SKM-1 (cell line): Measurements from ENCODE around the gene TAS2R7.
"Not testable (repeated sequence)": the region's sequence is repeated elsewhere in the genome, so short reads cannot be mapped to it uniquely, and the experiment has no call there.

ENCODE experiments used
- DNase-seq: peaks from one replicate; lab custom pipeline; 2025; ENCODE audit not compliant: unreplicated experiment; lab: John Stamatoyannopoulos, UW

TAS2R7 gene

GRCh38 chr12:10802587-10802986 lies at the start of gene TAS2R7:
Gene TAS2R7 (minus strand): TSS chr12:10802627. CDS start chr12:10802570, 57 bp downstream.
- DNase-seq: no peak

- DNase-seq: no peak
Observed at GRCh38 chr12:10851243-10851858, 48.9 kb upstream of the TAS2R7 start.

GRCh38 chr12:10849425-10849878 lies 47.0 kb upstream of the TAS2R7 start, which contains the start of gene PRR4:
Gene PRR4 (minus strand): TSS chr12:10849475. CDS start chr12:10849437, 38 bp downstream.
- no peak for DNase-seq

GRCh38 chr12:10847744-10848143 lies 45.3 kb upstream of the TAS2R7 start:
- no peak for DNase-seq

- DNase-seq: no peak
Observed at GRCh38 chr12:10842862-10843261, 40.4 kb upstream of the TAS2R7 start.

- no peak for DNase-seq
Observed at GRCh38 chr12:10838461-10838860, 36.0 kb upstream of the TAS2R7 start.

- DNase-seq: no peak
Observed at GRCh38 chr12:10829994-10830393, 27.6 kb upstream of the TAS2R7 start.

GRCh38 chr12:10826258-10826657 lies 23.8 kb upstream of the TAS2R7 start, which contains the start of gene TAS2R10:
Gene TAS2R10 (minus strand): TSS chr12:10826358. CDS start chr12:10826269, 89 bp downstream.
- DNase-seq: no peak

- DNase-seq: no peak
Observed at GRCh38 chr12:10824957-10825356, 22.5 kb upstream of the TAS2R7 start.

- DNase-seq: no peak
Observed at GRCh38 chr12:10811883-10812536, 9.6 kb upstream of the TAS2R7 start.

- DNase-seq: no peak
Observed at GRCh38 chr12:10810068-10810467, 7.6 kb upstream of the TAS2R7 start, which contains the start of gene TAS2R9. Gene TAS2R9 (minus strand): TSS chr12:10810168. CDS start chr12:10810075, 93 bp downstream.

- DNase-seq: no peak
Observed at GRCh38 chr12:10807186-10807585, 4.8 kb upstream of the TAS2R7 start, which contains the start of gene TAS2R8. Gene TAS2R8 (minus strand): TSS chr12:10807286. CDS start chr12:10806980, 306 bp downstream.

GRCh38 chr12:10801741-10802140 lies 686 bp downstream of the TAS2R7 start:
- no peak for DNase-seq

GRCh38 chr12:10794222-10794621 lies 8.2 kb downstream of the TAS2R7 start:
- no peak for DNase-seq

- DNase-seq: not testable (repeated sequence)
Observed at GRCh38 chr12:10791769-10792168, 10.7 kb downstream of the TAS2R7 start.

- DNase-seq: no peak
Observed at GRCh38 chr12:10783252-10783651, 19.2 kb downstream of the TAS2R7 start.

- DNase-seq: no peak
Observed at GRCh38 chr12:10779103-10779502, 23.3 kb downstream of the TAS2R7 start.

- no peak for DNase-seq
Observed at GRCh38 chr12:10771132-10771733, 31.2 kb downstream of the TAS2R7 start.

- DNase-seq: no peak
Observed at GRCh38 chr12:10759657-10760056, 42.8 kb downstream of the TAS2R7 start.

- no peak for DNase-seq
Observed at GRCh38 chr12:10756194-10756593, 46.2 kb downstream of the TAS2R7 start.

- no peak for DNase-seq
Observed at GRCh38 chr12:10753059-10753458, 49.4 kb downstream of the TAS2R7 start.
